HG03159 (cell line): ENCODE data around the gene WDR20.

Experiments used
- ATAC-seq: cut with Tn5 transposase; IDR thresholded peaks from one replicate; pipeline ENCODE4 v1.9.1; 2021; ENCODE audit warnings: mild to moderate bottlenecking, moderate library complexity; ENCODE audit not compliant: unreplicated experiment

WDR20 gene

GRCh38 chr14:102196039-102196901 lies 56.6 kb downstream of the WDR20 start:
- ATAC-seq = no peak

GRCh38 chr14:102196902-102197230 lies 57.2 kb downstream of the WDR20 start:
- ATAC-seq = no peak

GRCh38 chr14:102197317-102197853 lies 57.7 kb downstream of the WDR20 start:
- no peak for ATAC-seq

GRCh38 chr14:102200690-102201352 lies 61.1 kb downstream of the WDR20 start:
- no peak for ATAC-seq

GRCh38 chr14:102201353-102201738 lies 61.6 kb downstream of the WDR20 start:
- no peak for ATAC-seq

- ATAC-seq = no peak
Observed at GRCh38 chr14:102201776-102202175, 62.1 kb downstream of the WDR20 start.

- ATAC-seq = no peak
Observed at GRCh38 chr14:102202944-102203343, 63.2 kb downstream of the WDR20 start.

- no peak for ATAC-seq
Observed at GRCh38 chr14:102203382-102203781, 63.7 kb downstream of the WDR20 start.

GRCh38 chr14:102205560-102205959 lies 65.9 kb downstream of the WDR20 start:
- ATAC-seq = no peak

GRCh38 chr14:102206918-102207317 lies 67.2 kb downstream of the WDR20 start:
- ATAC-seq = no peak

GRCh38 chr14:102207831-102208365 lies 68.2 kb downstream of the WDR20 start:
- ATAC-seq = no peak

- ATAC-seq = no peak
Observed at GRCh38 chr14:102208741-102209140, 69.0 kb downstream of the WDR20 start.

- ATAC-seq = no peak
Observed at GRCh38 chr14:102209224-102209966, 69.7 kb downstream of the WDR20 start.

- no peak for ATAC-seq
Observed at GRCh38 chr14:102210421-102211042, 70.8 kb downstream of the WDR20 start.

GRCh38 chr14:102211240-102211639 lies 71.5 kb downstream of the WDR20 start:
- no peak for ATAC-seq

GRCh38 chr14:102212356-102212755 lies 72.7 kb downstream of the WDR20 start:
- no peak for ATAC-seq

GRCh38 chr14:102212845-102213244 lies 73.1 kb downstream of the WDR20 start:
- no peak for ATAC-seq

GRCh38 chr14:102213470-102213869 lies 73.8 kb downstream of the WDR20 start:
- ATAC-seq = no peak

GRCh38 chr14:102213984-102214658 lies 74.4 kb downstream of the WDR20 start:
- ATAC-seq = no peak

GRCh38 chr14:102215071-102215470 lies 75.4 kb downstream of the WDR20 start:
- ATAC-seq = no peak
